ENCODE data around the gene LBX1.
A peak's percentile ranks its signal among the peaks of the same experiment; 100 is the strongest.

DNA sequence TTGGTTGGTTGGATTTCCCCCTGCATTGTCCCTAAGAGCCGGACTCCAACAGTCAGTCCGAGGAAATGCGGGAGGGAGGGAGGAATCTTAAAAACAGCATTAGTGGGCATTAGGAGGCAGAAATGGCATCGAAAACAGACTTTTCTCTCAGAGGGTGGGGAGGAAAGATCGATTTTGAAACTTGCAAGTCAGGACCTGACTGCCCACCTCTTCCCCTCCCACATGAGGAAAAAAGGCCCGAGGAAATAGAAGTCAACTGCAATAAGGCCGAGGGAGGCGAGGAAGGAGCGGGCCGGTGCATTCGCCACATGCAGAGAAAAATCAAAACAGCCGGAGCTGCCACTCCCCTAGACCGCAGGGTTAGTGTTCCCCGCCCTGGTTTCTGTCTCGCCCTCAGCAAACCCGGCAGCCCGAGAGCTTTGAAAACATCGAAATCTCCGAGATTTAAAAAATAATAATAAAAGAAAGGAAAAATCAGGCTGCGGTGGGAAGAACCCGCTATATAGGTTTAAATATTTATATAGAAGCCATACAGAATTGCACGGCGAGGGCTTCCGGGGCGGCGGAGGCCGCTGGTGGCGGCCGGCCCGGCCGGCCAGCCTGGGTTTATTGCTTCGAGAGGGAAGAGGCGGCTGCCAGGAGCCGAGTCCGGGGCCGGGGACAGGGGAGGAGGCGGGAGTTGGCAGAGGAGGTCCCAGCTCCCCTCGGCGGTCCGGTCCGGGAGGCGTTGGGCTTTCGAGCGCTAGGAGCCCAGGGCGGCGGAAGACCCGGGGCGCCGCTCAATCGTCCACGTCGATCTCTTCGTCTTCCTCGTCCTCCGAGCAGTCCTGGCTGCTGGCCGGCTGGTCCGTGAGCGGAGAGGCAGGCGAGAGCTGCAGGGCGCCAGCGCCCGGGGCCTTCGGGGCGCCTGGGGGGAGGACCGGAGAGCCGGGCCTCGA lies 2.5 kb downstream of the LBX1 start:
- TF ChIP-seq EP300 (conservative IDR thresholded peaks at IDR 0.05; ENCODE audit: poor library complexity, severe bottlenecking): no peak
- TF ChIP-seq, protein P1, sequence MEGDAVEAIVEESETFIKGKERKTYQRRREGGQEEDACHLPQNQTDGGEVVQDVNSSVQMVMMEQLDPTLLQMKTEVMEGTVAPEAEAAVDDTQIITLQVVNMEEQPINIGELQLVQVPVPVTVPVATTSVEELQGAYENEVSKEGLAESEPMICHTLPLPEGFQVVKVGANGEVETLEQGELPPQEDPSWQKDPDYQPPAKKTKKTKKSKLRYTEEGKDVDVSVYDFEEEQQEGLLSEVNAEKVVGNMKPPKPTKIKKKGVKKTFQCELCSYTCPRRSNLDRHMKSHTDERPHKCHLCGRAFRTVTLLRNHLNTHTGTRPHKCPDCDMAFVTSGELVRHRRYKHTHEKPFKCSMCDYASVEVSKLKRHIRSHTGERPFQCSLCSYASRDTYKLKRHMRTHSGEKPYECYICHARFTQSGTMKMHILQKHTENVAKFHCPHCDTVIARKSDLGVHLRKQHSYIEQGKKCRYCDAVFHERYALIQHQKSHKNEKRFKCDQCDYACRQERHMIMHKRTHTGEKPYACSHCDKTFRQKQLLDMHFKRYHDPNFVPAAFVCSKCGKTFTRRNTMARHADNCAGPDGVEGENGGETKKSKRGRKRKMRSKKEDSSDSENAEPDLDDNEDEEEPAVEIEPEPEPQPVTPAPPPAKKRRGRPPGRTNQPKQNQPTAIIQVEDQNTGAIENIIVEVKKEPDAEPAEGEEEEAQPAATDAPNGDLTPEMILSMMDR (IDR thresholded peaks at IDR 0.05; ENCODE audit: poor library complexity, severe bottlenecking): no peak
- TF ChIP-seq TAF1 (IDR thresholded peaks at IDR 0.05; ENCODE audit: low read depth): no peak
- peak; percentile 61 for TF ChIP-seq POLR2AphosphoS5 (IDR thresholded peaks at IDR 0.05)
